Measurements from ENCODE around the gene PRDM16. TPM values are rescaled to one million over a fixed set of nuclear protein-coding genes. Genes with fewer than 3 reads are reported as not detected.

PRDM16 gene
- polyA plus RNA-seq, 3 donors = not detected

DNA sequence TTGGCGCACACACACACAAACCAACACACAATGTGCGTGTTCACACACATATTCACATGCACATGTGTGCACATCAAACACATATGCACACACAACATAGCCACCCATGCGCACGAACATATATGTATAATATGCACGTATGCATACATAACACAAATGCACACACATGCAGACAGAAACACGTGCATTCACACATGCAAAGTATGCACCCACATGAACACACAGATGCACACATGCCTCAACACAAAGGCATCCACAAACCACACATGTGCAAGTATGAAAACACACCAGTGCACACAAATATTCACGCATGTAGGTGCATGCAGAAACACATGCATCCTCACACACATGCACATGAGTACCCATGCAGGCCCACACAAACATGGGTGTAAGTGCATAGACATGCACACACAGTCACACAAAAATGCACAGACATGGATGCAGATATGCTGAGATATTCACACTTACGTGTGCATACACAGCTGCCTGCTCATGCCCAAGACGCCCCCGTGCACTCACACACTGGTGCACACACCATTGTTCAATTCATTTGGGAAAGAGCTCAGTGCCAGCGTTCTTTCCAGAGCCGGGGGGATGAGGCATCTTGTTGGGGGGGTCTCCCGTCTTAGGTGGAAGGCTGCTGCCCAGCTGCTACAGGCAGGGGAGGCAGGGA, 332.7 kb downstream of the PRDM16 start:
- no peaks in the 10 kb centered on the region for H3K79me2 ChIP-seq (ENCODE audit: insufficient read depth, low read length)
- no peak overlapping the region for H3K4me2 ChIP-seq (replicated peaks; ENCODE audit: extremely low read depth, low read length, poor library complexity, severe bottlenecking)
- Mint-ChIP-seq H3K27me3 (ENCODE audit: low read depth in 3 of 3) (peaks cover 0 to 8% (median 6%) of the 10 kb centered on the region in 3 donors), H3K4me1 (no peaks in the 10 kb centered on the region), H3K9me3 (no peaks in the 10 kb centered on the region), H3K4me3 (no peak overlapping the region), H3K27ac (no peak overlapping the region), H3K36me3 (no peaks in the 10 kb centered on the region)
- H3K27me3 ChIP-seq (ENCODE audit: control insufficient read depth in 2 of 2, insufficient read depth in 2 of 2, low read length in 2 of 2) = no peaks in the 10 kb centered on the region
- no peaks in the 10 kb centered on the region for H3K4me1 ChIP-seq (ENCODE audit: control insufficient read depth in 1 of 2, insufficient read depth in 2 of 2, low read length in 2 of 2)
- no peak overlapping the region for H3K9ac ChIP-seq (ENCODE audit: insufficient read depth, low read length, poor library complexity, severe bottlenecking)
- no peak overlapping the region for H3K4me3 ChIP-seq (replicated peaks in 1 of 3; ENCODE audit: low read depth in 2 of 3, low read length in 3 of 3)
- no peak overlapping the region for H2AFZ ChIP-seq (ENCODE audit: insufficient read depth, low read depth, low read length, poor library complexity, severe bottlenecking)
- H3K9me3 ChIP-seq (replicated peaks in 1 of 2; ENCODE audit: control insufficient read depth in 1 of 2, insufficient read depth in 1 of 2, low read length in 2 of 2) = no peaks in the 10 kb centered on the region
- TF ChIP-seq, protein P1, sequence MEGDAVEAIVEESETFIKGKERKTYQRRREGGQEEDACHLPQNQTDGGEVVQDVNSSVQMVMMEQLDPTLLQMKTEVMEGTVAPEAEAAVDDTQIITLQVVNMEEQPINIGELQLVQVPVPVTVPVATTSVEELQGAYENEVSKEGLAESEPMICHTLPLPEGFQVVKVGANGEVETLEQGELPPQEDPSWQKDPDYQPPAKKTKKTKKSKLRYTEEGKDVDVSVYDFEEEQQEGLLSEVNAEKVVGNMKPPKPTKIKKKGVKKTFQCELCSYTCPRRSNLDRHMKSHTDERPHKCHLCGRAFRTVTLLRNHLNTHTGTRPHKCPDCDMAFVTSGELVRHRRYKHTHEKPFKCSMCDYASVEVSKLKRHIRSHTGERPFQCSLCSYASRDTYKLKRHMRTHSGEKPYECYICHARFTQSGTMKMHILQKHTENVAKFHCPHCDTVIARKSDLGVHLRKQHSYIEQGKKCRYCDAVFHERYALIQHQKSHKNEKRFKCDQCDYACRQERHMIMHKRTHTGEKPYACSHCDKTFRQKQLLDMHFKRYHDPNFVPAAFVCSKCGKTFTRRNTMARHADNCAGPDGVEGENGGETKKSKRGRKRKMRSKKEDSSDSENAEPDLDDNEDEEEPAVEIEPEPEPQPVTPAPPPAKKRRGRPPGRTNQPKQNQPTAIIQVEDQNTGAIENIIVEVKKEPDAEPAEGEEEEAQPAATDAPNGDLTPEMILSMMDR (IDR thresholded peaks at IDR 0.05) = no peak
- WGBS (ENCODE audit: insufficient coverage) = 88% methylated on average over 10 of the region's 13 CpGs
- no peaks in the 10 kb centered on the region for H4K20me1 ChIP-seq (ENCODE audit: insufficient read depth, low read length)
- H3K36me3 ChIP-seq (replicated peaks in 1 of 2; ENCODE audit: control insufficient read depth in 1 of 2, insufficient read depth in 2 of 2, low read length in 2 of 2) = no peaks in the 10 kb centered on the region
- DNase-seq = no peak
- intact Hi-C loops (cut with micrococcal nuclease) = no loop called here
- H3K27ac ChIP-seq (ENCODE audit: low read depth in 1 of 2, low read length in 2 of 2) = no peak overlapping the region

DNA sequence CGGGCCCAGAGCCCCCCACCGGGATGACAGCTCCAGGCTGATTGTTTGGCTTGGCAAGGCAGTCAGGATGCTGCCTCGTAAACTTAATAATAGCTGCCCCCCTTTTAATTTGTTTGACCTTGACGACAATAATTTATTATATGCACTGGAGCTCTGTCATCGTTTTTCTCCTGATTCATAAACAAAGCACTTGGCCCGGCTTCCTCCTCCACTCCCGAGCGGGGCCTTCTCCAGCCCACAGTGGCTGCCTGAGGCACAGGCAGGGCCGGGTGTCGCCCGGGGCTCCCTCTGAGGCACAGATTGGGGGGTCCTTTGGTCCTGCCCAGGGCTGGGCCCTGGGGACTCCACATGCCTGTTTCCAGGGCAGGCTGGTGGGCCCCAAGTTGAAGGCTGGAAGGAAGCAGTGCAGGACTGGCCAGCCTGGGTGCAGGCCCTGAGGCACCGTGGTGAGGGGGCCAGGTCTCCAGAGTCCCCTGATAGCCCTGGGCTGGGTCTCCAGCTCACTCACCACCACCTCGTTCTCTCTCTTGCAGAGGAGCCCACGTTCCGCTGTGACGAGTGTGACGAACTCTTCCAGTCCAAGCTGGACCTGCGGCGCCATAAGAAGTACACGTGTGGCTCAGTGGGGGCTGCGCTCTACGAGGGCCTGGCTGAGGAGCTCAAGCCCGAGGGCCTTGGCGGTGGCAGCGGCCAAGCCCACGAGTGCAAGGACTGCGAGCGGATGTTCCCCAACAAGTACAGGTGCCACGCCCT, 333.4 kb downstream of the PRDM16 start:
- DNase-seq = no peak
- Mint-ChIP-seq H3K4me3 (no peak overlapping the region), H3K36me3 (no peaks in the 10 kb centered on the region), H3K4me1 (no peaks in the 10 kb centered on the region), H3K27ac (no peak overlapping the region), H3K9me3 (no peaks in the 10 kb centered on the region), H3K27me3 (ENCODE audit: low read depth in 3 of 3) (peaks cover 0 to 8% (median 3%) of the 10 kb centered on the region in 3 donors)
- Histone ChIP-seq H3K36me3 (replicated peaks in 1 of 2; ENCODE audit: control insufficient read depth in 1 of 2, insufficient read depth in 2 of 2, low read length in 2 of 2) (no peaks in the 10 kb centered on the region), H3K4me2 (replicated peaks; ENCODE audit: extremely low read depth, low read length, poor library complexity, severe bottlenecking) (no peak overlapping the region), H3K27ac (ENCODE audit: low read depth in 1 of 2, low read length in 2 of 2) (no peak overlapping the region), H3K27me3 (ENCODE audit: control insufficient read depth in 2 of 2, insufficient read depth in 2 of 2, low read length in 2 of 2) (no peaks in the 10 kb centered on the region), H3K4me1 (ENCODE audit: control insufficient read depth in 1 of 2, insufficient read depth in 2 of 2, low read length in 2 of 2) (no peaks in the 10 kb centered on the region), H3K79me2 (ENCODE audit: insufficient read depth, low read length) (no peaks in the 10 kb centered on the region), H3K9me3 (replicated peaks in 1 of 2; ENCODE audit: control insufficient read depth in 1 of 2, insufficient read depth in 1 of 2, low read length in 2 of 2) (no peaks in the 10 kb centered on the region), H3K9ac (ENCODE audit: insufficient read depth, low read length, poor library complexity, severe bottlenecking) (no peak overlapping the region), H4K20me1 (ENCODE audit: insufficient read depth, low read length) (no peaks in the 10 kb centered on the region), H2AFZ (ENCODE audit: insufficient read depth, low read depth, low read length, poor library complexity, severe bottlenecking) (no peak overlapping the region), H3K4me3 (replicated peaks in 1 of 3; ENCODE audit: low read depth in 2 of 3, low read length in 3 of 3) (no peak overlapping the region)
- TF ChIP-seq, protein P1 (IDR thresholded peaks at IDR 0.05) = no peak
- intact Hi-C loops (cut with micrococcal nuclease) = no loop called here
- 71% methylated on average over 29 of the region's 29 CpGs for WGBS (ENCODE audit: insufficient coverage)

Measured in CD14-positive monocyte (primary cell).